Mucosa of rectum (tissue), 2 donors: ENCODE measurements around the gene IGHMBP2.

Source experiments
- H3K27ac ChIP-seq, 2 donors: one replicate each; pipeline ENCODE4 v1.7.0; 2013; ENCODE audit warnings: inconsistent platforms in 2 of 2, low read depth in 2 of 2, low read length in 2 of 2
- H3K27me3 ChIP-seq, 2 donors: one replicate each; pipeline ENCODE4 v1.7.0; 2013; ENCODE audit warnings: low read length in 2 of 2; ENCODE audit not compliant: control insufficient read depth in 2 of 2, insufficient read depth in 2 of 2
- H3K36me3 ChIP-seq, 2 donors: one replicate each; pipeline ENCODE4 v1.7.0; 2013; ENCODE audit warnings: low read length in 2 of 2; ENCODE audit not compliant: control insufficient read depth in 2 of 2, insufficient read depth in 2 of 2
- H3K4me1 ChIP-seq, 2 donors: one replicate each; pipeline ENCODE4 v1.7.0; 2013; ENCODE audit warnings: low read length in 2 of 2, mild to moderate bottlenecking in 1 of 2; ENCODE audit not compliant: control insufficient read depth in 2 of 2, insufficient read depth in 2 of 2
- H3K4me3 ChIP-seq, 2 donors: one replicate each; pipeline ENCODE4 v1.7.0; 2013; ENCODE audit warnings: low read length in 2 of 2
- H3K9ac ChIP-seq, 2 donors: one replicate each; pipeline ENCODE4 v1.7.0; 2013; ENCODE audit warnings: low read length in 2 of 2, low read depth in 1 of 2, mild to moderate bottlenecking in 1 of 2
- H3K9me3 ChIP-seq, 2 donors: one replicate each; pipeline ENCODE4 v1.7.0; 2013; ENCODE audit warnings: low read length in 2 of 2; ENCODE audit not compliant: control insufficient read depth in 2 of 2
- donor health status: healthy.
- donor health status: Normal muscosa, but diverticular disease.

The IGHMBP2 gene

GRCh38 chr11:68933605-68934320 is 30.1 kb downstream of the IGHMBP2 start:
- Histone ChIP-seq H3K9me3 (no peaks in the 10 kb centered on the region), H3K9ac (no peak overlapping the region), H3K4me3 (no peak overlapping the region), H3K27ac (peak overlapping the region in 1 of 2 donors; percentile 12), H3K4me1 (no peaks in the 10 kb centered on the region), H3K27me3 (no peaks in the 10 kb centered on the region), H3K36me3 (peaks cover 61 to 63% of the 10 kb centered on the region in 2 donors)

- Histone ChIP-seq H3K9ac (no peak overlapping the region), H3K36me3 (peaks cover 61 to 63% of the 10 kb centered on the region in 2 donors), H3K4me1 (no peaks in the 10 kb centered on the region), H3K9me3 (no peaks in the 10 kb centered on the region), H3K27me3 (no peaks in the 10 kb centered on the region), H3K4me3 (no peak overlapping the region), H3K27ac (no peak overlapping the region)
These were observed 30.6 kb downstream of the IGHMBP2 start for GRCh38 chr11:68934321-68934645.

GRCh38 chr11:68934666-68935065 is 31.0 kb downstream of the IGHMBP2 start:
- H3K9ac ChIP-seq, result no peak overlapping the region
- no peaks in the 10 kb centered on the region for H3K9me3 ChIP-seq
- no peak overlapping the region for H3K4me3 ChIP-seq
- no peaks in the 10 kb centered on the region for H3K4me1 ChIP-seq
- H3K36me3 ChIP-seq, result peaks cover 57 to 59% of the 10 kb centered on the region in 2 donors
- no peak overlapping the region for H3K27ac ChIP-seq
- no peaks in the 10 kb centered on the region for H3K27me3 ChIP-seq

- Histone ChIP-seq H3K27me3 (no peaks in the 10 kb centered on the region), H3K9ac (no peak overlapping the region), H3K9me3 (no peaks in the 10 kb centered on the region), H3K27ac (peak overlapping the region in 1 of 2 donors; percentile 9), H3K4me3 (no peak overlapping the region), H3K36me3 (peaks cover 59 to 60% of the 10 kb centered on the region in 2 donors), H3K4me1 (no peaks in the 10 kb centered on the region)
These were observed 31.4 kb downstream of the IGHMBP2 start for GRCh38 chr11:68935066-68935465.

GRCh38 chr11:68935516-68936357 is 32.0 kb downstream of the IGHMBP2 start:
- no peaks in the 10 kb centered on the region for H3K27me3 ChIP-seq
- H3K9me3 ChIP-seq, result no peaks in the 10 kb centered on the region
- H3K4me3 ChIP-seq, result no peak overlapping the region
- H3K9ac ChIP-seq, result no peak overlapping the region
- no peaks in the 10 kb centered on the region for H3K4me1 ChIP-seq
- peaks cover 53 to 54% of the 10 kb centered on the region in 2 donors for H3K36me3 ChIP-seq
- peak overlapping the region in 1 of 2 donors; percentile 16 for H3K27ac ChIP-seq

GRCh38 chr11:68936358-68936636 is 32.6 kb downstream of the IGHMBP2 start:
- Histone ChIP-seq H3K4me1 (no peaks in the 10 kb centered on the region), H3K27me3 (no peaks in the 10 kb centered on the region), H3K27ac (peak overlapping the region in 1 of 2 donors; percentile 16), H3K9ac (no peak overlapping the region), H3K4me3 (no peak overlapping the region), H3K9me3 (no peaks in the 10 kb centered on the region), H3K36me3 (peaks cover 49 to 54% of the 10 kb centered on the region in 2 donors)

- Histone ChIP-seq H3K27ac (peak overlapping the region in 1 of 2 donors; percentile 16), H3K27me3 (no peaks in the 10 kb centered on the region), H3K4me1 (no peaks in the 10 kb centered on the region), H3K9me3 (no peaks in the 10 kb centered on the region), H3K9ac (no peak overlapping the region), H3K4me3 (no peak overlapping the region), H3K36me3 (peaks cover 49 to 54% of the 10 kb centered on the region in 2 donors)
These were observed 33.3 kb downstream of the IGHMBP2 start for GRCh38 chr11:68936676-68937620.

- Histone ChIP-seq H3K4me3 (no peak overlapping the region), H3K9me3 (no peaks in the 10 kb centered on the region), H3K27ac (no peak overlapping the region), H3K4me1 (peaks cover under 1 to 2% of the 10 kb centered on the region in 2 donors), H3K36me3 (peaks cover 48 to 54% of the 10 kb centered on the region in 2 donors), H3K27me3 (no peaks in the 10 kb centered on the region), H3K9ac (no peak overlapping the region)
These were observed 34.4 kb downstream of the IGHMBP2 start for GRCh38 chr11:68938088-68938487.

- H3K4me3 ChIP-seq, result no peak overlapping the region
- H3K4me1 ChIP-seq, result peaks cover 2 to 4% of the 10 kb centered on the region in 2 donors
- no peak overlapping the region for H3K9ac ChIP-seq
- no peak overlapping the region for H3K27ac ChIP-seq
- H3K9me3 ChIP-seq, result no peaks in the 10 kb centered on the region
- H3K27me3 ChIP-seq, result no peaks in the 10 kb centered on the region
- H3K36me3 ChIP-seq, result peaks cover 44 to 52% of the 10 kb centered on the region in 2 donors
These were observed 35.3 kb downstream of the IGHMBP2 start for GRCh38 chr11:68938816-68939582.
